ENCODE measurements around the gene RNASE12.

RNASE12 gene

DNA sequence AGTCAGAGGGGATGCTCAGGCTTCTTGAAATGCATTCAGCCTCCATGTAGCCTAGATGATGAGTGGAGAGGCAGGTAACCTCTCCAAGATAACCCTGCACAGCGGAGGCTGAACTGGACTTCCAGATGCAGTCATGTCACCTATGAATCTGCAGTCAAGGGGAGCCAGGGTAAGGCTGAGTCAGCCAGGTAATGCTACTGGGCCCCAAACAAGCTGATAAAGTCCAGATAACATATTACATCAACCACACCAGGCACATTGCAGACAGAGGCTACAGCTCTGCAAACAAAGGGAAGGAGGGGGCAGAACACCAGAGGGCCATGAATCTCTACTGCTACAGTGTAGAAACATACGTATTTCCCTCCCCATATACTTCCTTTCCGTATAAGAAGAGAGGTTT lies 44.3 kb downstream of the RNASE12 start:
- no peak overlapping the region for H3K4me3 ChIP-seq (ENCODE audit: low read depth, low read length)
